Activated B cell treated with CpG ODN at 0.5 μM for 24 hours (primary cell): Measurements from ENCODE around the gene C1orf116. TPM values are rescaled to one million over a fixed set of nuclear protein-coding genes. Genes with fewer than 3 reads are reported as not detected.

Experiments
- ATAC-seq: fragments of 200-7000 bp; cut with Tn5 transposase; one replicate; pipeline ENCODE4 v1.10.0; 2021; ENCODE audit warnings: low read depth, mild to moderate bottlenecking, moderate library complexity
- CTCF ChIA-PET: fragments of 350-600 bp; sonication (Branson Sonifier 250); formaldehyde crosslinking; loops from one replicate; lab custom pipeline; 2021; ENCODE audit warnings: antibody characterized with exemption; lab: Charles Lee
- POLR2A ChIA-PET: fragments of 350-600 bp; sonication (Branson Sonifier 250); formaldehyde crosslinking; loops from one replicate; lab custom pipeline; 2021; ENCODE audit warnings: antibody characterized with exemption; lab: Charles Lee
- DNase-seq: peaks from one replicate; pipeline ENCODE4 v3.0.0; 2022
- H3K27ac Mint-ChIP-seq: one replicate; pipeline ENCODE4 v1.8.0; 2020; ENCODE audit warnings: mixed read lengths
- H3K27me3 Mint-ChIP-seq: one replicate; pipeline ENCODE4 v1.8.0; 2021; ENCODE audit warnings: mixed read lengths
- H3K36me3 Mint-ChIP-seq: one replicate; pipeline ENCODE4 v1.8.0; 2021; ENCODE audit warnings: low read depth, mixed read lengths
- H3K4me1 Mint-ChIP-seq: one replicate; pipeline ENCODE4 v1.8.0; 2021; ENCODE audit warnings: mixed read lengths
- H3K4me3 Mint-ChIP-seq: one replicate; pipeline ENCODE4 v1.8.0; 2020; ENCODE audit warnings: mild to moderate bottlenecking, mixed read lengths
- H3K9me3 Mint-ChIP-seq: one replicate; pipeline ENCODE4 v1.8.0; 2020; ENCODE audit warnings: mixed read lengths
- CTCF ChIP-seq: fragments of 200-600 bp; IDR thresholded peaks from one replicate; pipeline ENCODE4 v1.8.0; 2022; ENCODE audit warnings: antibody characterized with exemption, mild to moderate bottlenecking
- intact Hi-C: fragments of 100-400 bp; cut with micrococcal nuclease; formaldehyde crosslinking; loops from one replicate; pipeline ENCODE4 v1.15.1; 2024
- total RNA-seq: library from RNA; stranded (reverse); gene quantifications from 2 replicates; pipeline ENCODE4 v1.2.3, GENCODE V29; 2022

The C1orf116 gene
- total RNA-seq, 1 donor from 2014 or later: 0.09 TPM

- Mint-ChIP-seq H3K27me3 (peaks cover 31% of the 10 kb centered on the region), H3K4me3 (no peak overlapping the region), H3K9me3 (no peaks in the 10 kb centered on the region), H3K27ac (no peak overlapping the region), H3K4me1 (no peaks in the 10 kb centered on the region), H3K36me3 (no peaks in the 10 kb centered on the region)
- DNase-seq: no peak
- no peak for ATAC-seq
- intact Hi-C loops: no loop called here
- ChIA-PET CTCF (no interaction called here), POLR2A (no interaction called here)
- TF ChIP-seq CTCF: no peak
Observed at GRCh38 chr1:207034208-207034607, 1.7 kb upstream of the C1orf116 start.

- no peaks in the 10 kb centered on the region for H3K9me3 Mint-ChIP-seq
- peaks cover 37% of the 10 kb centered on the region for H3K27me3 Mint-ChIP-seq
- no peak for TF ChIP-seq CTCF
- intact Hi-C loops: no loop called here
- no peaks in the 10 kb centered on the region for H3K4me1 Mint-ChIP-seq
- H3K27ac Mint-ChIP-seq: no peak overlapping the region
- ChIA-PET POLR2A (interaction anchor here (1.3 kb wide), 1 partner anchor 17 kb away, joined by 3 read pairs; no protein-coding TSS in a partner anchor), CTCF (interaction anchor here (0.8 kb wide), 1 partner anchor 369 kb away, joined by 3 read pairs; no protein-coding TSS in a partner anchor)
- H3K4me3 Mint-ChIP-seq: no peak overlapping the region
- DNase-seq (no peak), ATAC-seq (no peak)
- H3K36me3 Mint-ChIP-seq: no peaks in the 10 kb centered on the region
Observed at GRCh38 chr1:207033302-207033701, 746 bp upstream of the C1orf116 start.

GRCh38 chr1:207031632-207032264 lies 808 bp downstream of the C1orf116 start:
- no peak for DNase-seq
- peaks cover 43% of the 10 kb centered on the region for H3K27me3 Mint-ChIP-seq
- no peak overlapping the region for H3K4me3 Mint-ChIP-seq
- POLR2A ChIA-PET: interaction anchor here (1.3 kb wide), 1 partner anchor 18 kb away, joined by 3 read pairs; no protein-coding TSS in a partner anchor
- H3K27ac Mint-ChIP-seq: no peak overlapping the region
- intact Hi-C loops: no loop called here
- no peak for TF ChIP-seq CTCF
- H3K36me3 Mint-ChIP-seq: no peaks in the 10 kb centered on the region
- no peaks in the 10 kb centered on the region for H3K4me1 Mint-ChIP-seq
- H3K9me3 Mint-ChIP-seq: no peaks in the 10 kb centered on the region
- CTCF ChIA-PET: no interaction called here
- ATAC-seq: no peak

GRCh38 chr1:207031016-207031415 lies 1.5 kb downstream of the C1orf116 start:
- Mint-ChIP-seq H3K27ac (no peak overlapping the region), H3K4me3 (no peak overlapping the region), H3K9me3 (no peaks in the 10 kb centered on the region), H3K27me3 (peaks cover 43% of the 10 kb centered on the region), H3K36me3 (no peaks in the 10 kb centered on the region), H3K4me1 (no peaks in the 10 kb centered on the region)
- intact Hi-C loops: no loop called here
- no peak for TF ChIP-seq CTCF
- DNase-seq: no peak
- ChIA-PET CTCF (no interaction called here), POLR2A (no interaction called here)
- ATAC-seq: no peak

- H3K36me3 Mint-ChIP-seq: no peaks in the 10 kb centered on the region
- ChIA-PET CTCF (no interaction called here), POLR2A (no interaction called here)
- ATAC-seq: no peak
- H3K9me3 Mint-ChIP-seq: no peaks in the 10 kb centered on the region
- intact Hi-C loops: no loop called here
- no peak for DNase-seq
- peaks cover 43% of the 10 kb centered on the region for H3K27me3 Mint-ChIP-seq
- H3K4me1 Mint-ChIP-seq: no peaks in the 10 kb centered on the region
- no peak for TF ChIP-seq CTCF
- H3K27ac Mint-ChIP-seq: no peak overlapping the region
- H3K4me3 Mint-ChIP-seq: no peak overlapping the region
Observed at GRCh38 chr1:207030522-207031009, 2.0 kb downstream of the C1orf116 start.
